HG02981 (cell line): ENCODE measurements around the gene RBM14.
"Not testable (repeated sequence)": the region's sequence is repeated elsewhere in the genome, so short reads cannot be mapped to it uniquely, and the experiment has no call there.

Experiments
- ATAC-seq: cut with Tn5 transposase; IDR thresholded peaks from one replicate; pipeline ENCODE4 v1.9.1; 2021; ENCODE audit warnings: mild to moderate bottlenecking, moderate library complexity; ENCODE audit not compliant: unreplicated experiment

The RBM14 gene

GRCh38 chr11:66598993-66599392 lies 17.4 kb upstream of the RBM14 start:
- no peak for ATAC-seq

GRCh38 chr11:66600219-66600618 lies 16.2 kb upstream of the RBM14 start:
- no peak for ATAC-seq

GRCh38 chr11:66600631-66601233 lies 15.7 kb upstream of the RBM14 start:
- ATAC-seq, result no peak

GRCh38 chr11:66603072-66603471 lies 13.4 kb upstream of the RBM14 start:
- no peak for ATAC-seq

GRCh38 chr11:66604155-66604554 lies 12.3 kb upstream of the RBM14 start:
- no peak for ATAC-seq

GRCh38 chr11:66606608-66607007 lies 9.8 kb upstream of the RBM14 start:
- ATAC-seq, result not testable (repeated sequence)

GRCh38 chr11:66607126-66607834 lies 9.2 kb upstream of the RBM14 start:
- no peak for ATAC-seq

GRCh38 chr11:66609721-66610617 lies 6.5 kb upstream of the RBM14 start:
- no peak for ATAC-seq

GRCh38 chr11:66612458-66612857 lies 4.0 kb upstream of the RBM14 start:
- no peak for ATAC-seq

- no peak for ATAC-seq
Observed at GRCh38 chr11:66614073-66614472, 2.4 kb upstream of the RBM14 start.

GRCh38 chr11:66617155-66617834 lies 865 bp downstream of the RBM14 start:
- ATAC-seq, result no peak

GRCh38 chr11:66619080-66619554 lies 2.7 kb downstream of the RBM14 start:
- ATAC-seq, result no peak

GRCh38 chr11:66624450-66624849 lies 8.0 kb downstream of the RBM14 start:
- ATAC-seq, result no peak

GRCh38 chr11:66625041-66625751 lies 8.8 kb downstream of the RBM14 start:
- no peak for ATAC-seq

GRCh38 chr11:66625752-66626149 lies 9.3 kb downstream of the RBM14 start:
- ATAC-seq, result no peak

- ATAC-seq, result no peak
Observed at GRCh38 chr11:66626382-66626781, 10.0 kb downstream of the RBM14 start.

- no peak for ATAC-seq
Observed at GRCh38 chr11:66626926-66627325, 10.5 kb downstream of the RBM14 start.

- no peak for ATAC-seq
Observed at GRCh38 chr11:66628061-66628603, 11.7 kb downstream of the RBM14 start.

GRCh38 chr11:66629356-66629755 lies 12.9 kb downstream of the RBM14 start:
- no peak for ATAC-seq

GRCh38 chr11:66631883-66632282 lies 15.5 kb downstream of the RBM14 start:
- ATAC-seq, result no peak
